ENCODE data around the gene TBCC.
"Not testable (repeated sequence)": the region's sequence is repeated elsewhere in the genome, so short reads cannot be mapped to it uniquely, and the experiment has no call there.

TBCC gene

DNA sequence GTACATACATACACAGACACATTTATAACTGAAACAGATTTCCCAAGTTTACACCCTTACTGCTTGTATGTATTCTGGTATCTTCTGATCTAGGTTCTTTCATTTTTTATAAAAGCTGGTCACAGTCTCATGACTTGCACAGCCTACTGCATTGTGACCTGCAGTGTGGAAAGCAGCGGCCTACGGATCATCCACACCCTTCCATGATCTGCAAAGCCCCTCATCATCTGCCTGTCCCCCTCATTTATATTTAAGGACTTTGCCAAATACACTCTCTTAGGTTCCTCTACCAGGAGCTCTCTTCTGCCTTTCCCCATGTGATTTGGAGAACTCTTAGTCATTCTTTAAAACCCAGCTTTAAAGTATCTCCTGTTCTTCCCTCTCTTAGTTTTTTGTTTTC is 23.9 kb upstream of the TBCC start:
- DNase-seq = no peak

DNA sequence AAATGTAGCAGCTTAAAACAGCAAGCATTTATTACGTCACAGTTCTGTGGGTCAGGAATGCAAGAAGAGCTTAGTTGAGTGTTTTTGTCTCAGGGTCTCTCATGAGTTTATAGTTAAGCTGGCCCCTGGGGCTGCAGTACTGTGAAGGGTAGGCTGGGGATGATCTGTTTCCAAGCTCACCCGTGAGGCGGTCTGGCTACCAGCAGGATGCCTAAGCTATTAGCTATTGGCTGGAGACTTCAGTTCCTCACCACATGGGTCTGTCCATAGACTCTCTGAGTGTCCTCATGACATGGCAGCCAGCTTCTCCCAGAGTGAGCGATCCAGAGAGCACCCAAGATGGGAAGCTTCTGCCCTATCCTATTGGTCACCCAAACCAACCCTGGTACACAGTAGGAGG is 23.1 kb upstream of the TBCC start:
- DNase-seq = no peak

DNA sequence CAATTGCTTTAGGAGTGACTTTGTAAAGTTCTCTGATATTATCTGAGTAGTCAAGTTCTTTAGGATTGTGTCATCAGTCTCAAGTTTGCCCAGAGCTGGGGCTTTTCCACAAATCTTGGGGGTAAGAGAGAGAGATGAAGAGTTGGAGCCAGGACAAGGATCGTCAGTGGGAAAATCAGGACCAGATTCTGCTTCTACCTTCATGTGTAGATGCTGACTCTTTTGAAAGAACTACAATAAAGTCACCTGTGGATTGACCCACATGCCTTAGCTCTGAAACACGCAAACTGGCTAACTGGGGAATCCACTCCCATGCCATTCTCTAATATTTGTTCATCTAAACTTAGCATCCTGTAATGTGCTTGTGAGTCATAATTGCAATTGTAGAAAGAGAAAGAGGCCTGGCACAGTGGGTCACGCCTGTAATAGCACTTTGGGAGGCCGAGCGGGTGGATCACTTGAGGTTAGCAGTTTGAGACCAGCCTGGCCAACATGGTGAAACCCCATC is 20.3 kb upstream of the TBCC start:
- no peak for DNase-seq

GRCh38 chr6:42764911-42765648 is 19.2 kb upstream of the TBCC start:
- DNase-seq = no peak

DNA sequence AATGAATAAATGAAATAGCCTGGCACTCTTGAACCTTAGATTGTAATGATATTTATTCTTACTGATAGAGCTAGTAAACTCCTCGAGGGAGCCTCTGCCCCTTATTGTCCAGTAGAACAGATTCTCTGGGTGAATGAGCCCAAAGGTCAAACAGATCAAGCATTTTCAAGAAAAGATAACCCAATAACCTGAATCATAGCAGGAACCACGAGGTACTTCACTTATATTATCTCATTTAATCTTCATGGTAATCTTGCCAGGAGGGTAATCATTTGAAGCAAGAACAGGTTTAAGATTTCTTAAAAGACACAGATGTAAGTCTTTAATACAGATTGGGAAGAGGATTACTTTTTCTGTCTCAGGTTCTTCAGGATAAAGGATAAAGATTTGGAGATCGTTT is 17.0 kb upstream of the TBCC start:
- DNase-seq = no peak

DNA sequence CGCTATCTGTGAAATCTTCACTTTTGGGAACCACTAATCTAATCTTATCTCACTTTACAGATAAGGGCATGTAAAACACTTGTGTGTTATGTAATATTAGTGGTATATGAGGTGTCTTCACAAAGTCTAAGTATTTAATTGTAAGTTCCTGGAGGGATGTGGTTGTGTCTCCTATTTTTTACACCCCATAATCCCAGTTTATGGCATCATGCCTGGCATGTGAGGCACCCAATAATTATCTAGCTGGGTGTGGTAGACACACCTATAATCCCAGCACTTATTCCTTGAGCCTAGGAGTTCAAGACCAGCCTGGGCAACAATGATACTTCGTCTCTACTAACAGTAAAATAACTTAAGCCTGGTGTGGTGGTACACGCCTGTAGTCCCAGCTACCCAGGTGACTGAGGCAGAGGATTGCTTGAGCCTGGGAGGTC is 16.5 kb upstream of the TBCC start:
- DNase-seq = no peak

DNA sequence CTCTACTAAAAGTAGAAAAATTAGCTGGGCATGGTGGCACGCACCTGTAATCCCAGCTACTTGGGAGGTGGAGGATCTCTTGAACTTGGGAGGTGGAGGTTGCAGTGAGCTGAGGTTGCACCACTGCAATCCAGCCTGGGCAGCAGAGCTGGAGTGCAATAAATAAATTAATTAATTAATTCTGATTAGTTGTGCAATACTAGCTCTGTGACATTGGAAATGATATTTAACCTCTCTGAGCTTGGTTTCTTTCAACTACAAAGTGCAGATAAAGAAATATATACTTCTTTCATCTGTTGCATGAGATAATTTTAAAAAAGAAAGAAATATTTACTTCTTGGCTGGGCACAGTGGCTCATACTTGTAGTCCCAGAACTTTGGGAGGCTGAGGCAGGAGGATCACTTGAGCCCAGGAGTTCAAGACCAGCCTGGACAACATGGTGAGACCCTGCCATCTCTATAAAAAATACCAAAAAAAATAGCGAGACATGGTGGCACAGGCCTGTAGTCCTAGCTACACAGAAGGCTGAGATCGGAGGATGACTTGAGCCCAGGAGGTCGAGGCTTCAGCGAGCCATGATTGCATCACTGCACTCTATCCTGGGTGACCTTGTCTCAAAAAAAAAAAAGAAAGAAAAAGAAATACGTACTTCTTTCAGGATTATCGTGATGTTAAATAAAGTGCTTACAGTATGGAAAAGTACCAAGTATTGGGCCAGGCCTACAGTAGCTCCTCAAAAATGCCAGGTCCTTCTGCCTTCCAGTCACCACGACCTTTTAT is 15.6 kb upstream of the TBCC start:
- no peak for DNase-seq

GRCh38 chr6:42758756-42759430 is 13.0 kb upstream of the TBCC start:
- no peak for DNase-seq

GRCh38 chr6:42756722-42757121 is 10.8 kb upstream of the TBCC start:
- no peak for DNase-seq

DNA sequence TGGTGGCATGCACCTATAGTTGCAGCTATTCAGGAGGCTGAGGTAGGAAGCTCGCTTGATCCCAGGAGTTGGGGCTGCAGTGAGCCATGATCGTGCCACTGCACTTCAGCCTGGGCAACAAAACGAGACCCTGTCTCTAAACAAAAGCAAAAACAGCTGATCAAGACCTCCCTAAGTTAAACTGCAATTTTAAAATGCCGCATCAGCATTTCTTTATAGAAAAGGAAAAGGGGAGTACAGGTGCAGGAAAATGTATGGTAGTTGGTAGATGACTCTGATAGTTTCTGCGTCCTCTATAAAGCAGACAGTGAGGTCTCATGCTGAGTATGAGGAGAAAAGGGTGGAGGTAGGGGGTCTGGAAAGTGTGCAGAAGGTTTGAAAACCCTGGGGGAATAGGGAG is 8.9 kb upstream of the TBCC start:
- no peak for DNase-seq

GRCh38 chr6:42751055-42751454 is 5.2 kb upstream of the TBCC start:
- no peak for DNase-seq

GRCh38 chr6:42748203-42748898 is 2.4 kb upstream of the TBCC start:
- DNase-seq = no peak

GRCh38 chr6:42746463-42747391 is 824 bp upstream of the TBCC start:
- DNase-seq = peak; percentile 87 to 89

GRCh38 chr6:42745083-42745639 is 742 bp downstream of the TBCC start:
- DNase-seq = no peak

GRCh38 chr6:42744351-42744893 is 1.5 kb downstream of the TBCC start:
- DNase-seq = peak in 1 of 2 experiments; percentile 18

DNA sequence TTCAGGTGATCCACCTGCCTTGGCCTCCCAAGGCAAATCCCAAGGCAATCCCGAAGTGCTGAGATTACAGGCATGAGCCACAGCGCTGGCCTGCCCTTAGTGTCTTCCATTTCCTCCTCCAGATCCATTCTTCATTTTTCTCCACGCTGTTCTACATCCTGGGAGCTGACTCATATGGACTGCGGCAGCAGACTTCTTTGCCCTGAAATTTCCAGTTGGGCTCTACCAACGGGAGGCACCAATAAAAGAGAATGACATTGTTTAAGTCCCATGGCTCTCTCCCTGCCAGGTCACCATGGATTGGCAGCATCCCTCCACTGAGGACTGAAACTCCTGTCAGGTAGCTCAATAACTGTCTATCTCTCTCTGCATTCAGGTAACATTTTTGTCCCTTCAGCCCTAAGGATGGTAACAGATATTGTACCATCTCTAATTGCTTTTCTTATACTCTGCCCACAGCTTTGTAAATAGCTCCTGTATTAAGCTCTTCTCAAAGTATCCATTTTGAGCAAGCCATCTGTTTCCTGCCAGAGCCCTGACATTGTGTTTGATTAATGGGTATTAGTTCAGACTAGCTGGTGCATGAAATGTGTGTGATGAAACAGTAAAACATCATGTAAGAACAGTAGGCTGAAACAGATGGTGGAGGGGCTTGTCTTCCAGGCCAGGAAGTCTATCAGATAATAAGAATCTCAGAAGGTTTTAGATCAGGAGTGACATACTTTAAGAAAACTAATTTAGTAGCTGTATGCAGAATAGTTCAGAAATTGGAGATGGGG is 3.6 kb downstream of the TBCC start:
- peak; percentile 78 to 81 for DNase-seq

DNA sequence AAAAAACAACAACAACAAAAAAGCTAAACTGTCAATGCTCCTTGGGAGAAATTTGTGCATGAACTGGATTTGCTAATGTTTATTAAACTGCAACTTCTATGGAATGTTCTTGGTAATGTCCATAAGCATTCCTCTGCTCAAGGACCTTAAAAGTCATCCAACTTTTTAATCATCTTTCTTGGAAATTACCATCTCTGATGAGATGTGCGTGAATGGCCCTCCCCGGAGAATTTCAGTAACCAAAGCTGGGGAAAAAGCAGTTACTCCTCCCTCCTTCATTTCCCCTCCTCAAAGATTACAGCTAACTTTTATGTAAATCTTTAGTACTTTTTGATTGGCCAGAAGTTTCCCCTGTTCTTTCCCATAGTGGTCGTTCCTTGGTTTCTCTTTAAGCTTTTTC is 5.2 kb downstream of the TBCC start:
- DNase-seq = no peak

- no peak for DNase-seq
Observed at GRCh38 chr6:42735976-42736375, 9.9 kb downstream of the TBCC start.

DNA sequence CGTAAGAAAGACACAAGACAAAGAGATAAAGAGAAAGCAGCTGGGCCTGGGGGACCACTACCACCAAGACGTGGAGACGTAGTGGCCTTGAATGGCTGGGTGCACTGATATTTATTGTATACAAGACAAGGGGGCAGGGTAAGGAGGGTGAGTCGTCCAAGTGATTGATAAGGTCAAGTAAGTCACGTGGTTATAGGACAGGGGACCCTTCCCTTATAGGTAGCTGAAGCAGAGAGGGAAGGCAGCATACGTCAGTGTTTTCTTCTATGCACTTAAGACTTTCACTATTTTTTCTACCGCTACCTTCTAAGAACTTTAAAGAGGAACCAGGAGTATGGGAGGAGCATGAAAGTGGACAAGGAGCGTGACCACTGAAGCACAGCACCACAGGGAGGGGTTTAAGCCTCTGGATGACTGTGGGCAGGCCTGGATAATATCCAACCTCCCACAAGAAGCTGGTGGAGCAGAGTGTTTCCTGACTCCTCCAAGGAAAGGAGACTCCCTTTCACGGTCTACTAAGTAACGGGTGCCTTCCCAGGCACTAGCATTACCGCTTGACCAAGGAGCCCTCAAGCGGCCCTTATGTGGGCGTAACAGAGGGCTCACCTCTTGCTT is 11.9 kb downstream of the TBCC start:
- DNase-seq = not testable (repeated sequence)

DNA sequence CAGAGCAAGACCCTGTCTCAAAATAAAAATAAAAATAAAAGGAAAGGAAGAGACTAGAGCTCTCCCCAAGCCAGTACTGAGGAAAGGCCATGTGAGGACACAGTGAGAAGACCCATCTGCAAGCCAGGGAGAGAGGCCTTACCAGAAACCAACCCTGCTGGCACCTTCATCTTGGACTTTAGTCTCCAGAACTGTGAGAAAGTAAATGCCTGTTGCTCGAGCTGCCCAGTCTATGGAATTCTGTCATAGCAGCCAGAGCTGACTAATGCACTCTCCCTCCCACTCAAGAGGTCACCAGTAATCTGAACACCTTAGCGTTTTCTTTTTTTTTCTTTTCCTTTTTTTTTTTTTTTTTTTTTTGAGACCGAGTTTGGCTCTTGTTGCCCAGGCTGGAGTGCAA is 16.2 kb downstream of the TBCC start:
- no peak for DNase-seq

Data from SHP77 (cell line).